Dermis blood vessel endothelial cell (primary cell): Measurements from ENCODE around the gene PRC1. TPM values are rescaled to one million over a fixed set of nuclear protein-coding genes. Genes with fewer than 3 reads are reported as not detected.
"Not testable (repeated sequence)": the region's sequence is repeated elsewhere in the genome, so short reads cannot be mapped to it uniquely, and the experiment has no call there.

Source experiments
- DNase-seq: peaks from one replicate; pipeline ENCODE4 v3.0.0; 2010
- total RNA-seq: library from RNA; depleted of rRNA; stranded (reverse); fragments of >200 nt; gene quantifications from 2 replicates; pipeline ENCODE4 v1.2.3, GENCODE V29; 2014

Gene PRC1
- total RNA-seq, 1 donor from 2014 or later: 83.0 TPM

- peak; percentile 89 for DNase-seq
Measured at GRCh38 chr15:90931828-90932659, 62.3 kb downstream of the PRC1 start, which contains the start of gene HDDC3. HDDC3 (minus strand) TSS chr15:90932549; CDS start chr15:90932540, 9 bp downstream.

- no peak for DNase-seq
Measured at GRCh38 chr15:90931575-90931827, 62.8 kb downstream of the PRC1 start.

GRCh38 chr15:90930861-90931574 is 63.3 kb downstream of the PRC1 start:
- DNase-seq: peak; percentile 71

GRCh38 chr15:90929246-90930019 is 64.9 kb downstream of the PRC1 start:
- peak; percentile 12 for DNase-seq

GRCh38 chr15:90928106-90928505 is 66.2 kb downstream of the PRC1 start:
- DNase-seq: not testable (repeated sequence)

GRCh38 chr15:90926766-90927165 is 67.6 kb downstream of the PRC1 start:
- not testable (repeated sequence) for DNase-seq

- DNase-seq: no peak
Measured at GRCh38 chr15:90924375-90924774, 70.0 kb downstream of the PRC1 start.

GRCh38 chr15:90922712-90923322 is 71.5 kb downstream of the PRC1 start:
- DNase-seq: not testable (repeated sequence)

- DNase-seq: no peak
Measured at GRCh38 chr15:90921887-90922286, 72.4 kb downstream of the PRC1 start.

GRCh38 chr15:90918835-90919234 is 75.5 kb downstream of the PRC1 start:
- no peak for DNase-seq

- DNase-seq: no peak
Measured at GRCh38 chr15:90918034-90918788, 76.1 kb downstream of the PRC1 start.

GRCh38 chr15:90917569-90917968 is 76.8 kb downstream of the PRC1 start:
- DNase-seq: no peak

- DNase-seq: no peak
Measured at GRCh38 chr15:90916461-90916860, 77.9 kb downstream of the PRC1 start.

Other genes with a start within 250 kb of the PRC1 start
- gene FURIN, start 125.9 kb downstream of the PRC1 start, total RNA-seq: 67.2 and 136 TPM in 2 replicates
- 110 and 134 TPM in 2 replicates for gene FES, start 110.0 kb downstream of the PRC1 start, total RNA-seq
- 23.1 and 38.7 TPM in 2 replicates for gene MAN2A2, start 91.2 kb downstream of the PRC1 start, total RNA-seq
- 16.3 and 16.7 TPM in 2 replicates for gene HDDC3, start 62.0 kb downstream of the PRC1 start, total RNA-seq
- gene UNC45A, start 59.2 kb downstream of the PRC1 start, total RNA-seq: 128 and 141 TPM in 2 replicates
- 6.8 and 12.4 TPM in 2 replicates for gene RCCD1, start 39.7 kb downstream of the PRC1 start, total RNA-seq
- gene VPS33B, start 28.1 kb upstream of the PRC1 start, total RNA-seq: 15.0 and 16.5 TPM in 2 replicates
- 0.56 and 2.6 TPM in 2 replicates for gene SV2B, start 105.7 kb upstream of the PRC1 start, total RNA-seq